Smooth muscle cell (in vitro differentiated cells): ENCODE data around the gene ANK3. TPM values are rescaled to one million over a fixed set of nuclear protein-coding genes. Genes with fewer than 3 reads are reported as not detected.

Experiments
- DNase-seq: peaks from one replicate; lab custom pipeline; 2025; ENCODE audit not compliant: unreplicated experiment; lab: John Stamatoyannopoulos, UW
- H2AFZ ChIP-seq: fragments of 200-600 bp; sonication (generic); 2 replicates; pipeline ENCODE4 v1.6.0; 2016; ENCODE audit warnings: antibody characterized with exemption, low read depth, mild to moderate bottlenecking
- H3F3A ChIP-seq: fragments of 200-600 bp; sonication (generic); 2 replicates; pipeline ENCODE4 v1.6.0; 2017; ENCODE audit warnings: antibody characterized with exemption, low read depth
- H3K27ac ChIP-seq: fragments of 200-600 bp; sonication (generic); 2 replicates; pipeline ENCODE4 v1.5.1; 2016; ENCODE audit warnings: low read depth, mild to moderate bottlenecking
- H3K27me3 ChIP-seq: fragments of 200-600 bp; sonication (generic); 2 replicates; pipeline ENCODE4 v1.6.1; 2016; ENCODE audit warnings: low read depth, mild to moderate bottlenecking
- H3K36me3 ChIP-seq: fragments of 200-600 bp; sonication (generic); 2 replicates; pipeline ENCODE4 v1.5.1; 2016; ENCODE audit warnings: low read depth
- H3K4me1 ChIP-seq: fragments of 200-600 bp; sonication (generic); 2 replicates; pipeline ENCODE4 v1.5.1; 2016; ENCODE audit warnings: low read depth
- H3K4me2 ChIP-seq: fragments of 200-600 bp; sonication (generic); 2 replicates; pipeline ENCODE4 v1.6.0; 2016; ENCODE audit warnings: mild to moderate bottlenecking
- H3K4me3 ChIP-seq: fragments of 200-600 bp; sonication (generic); 2 replicates; pipeline ENCODE4 v1.5.1; 2016; ENCODE audit warnings: mild to moderate bottlenecking
- H3K79me2 ChIP-seq: fragments of 200-600 bp; sonication (generic); 2 replicates; pipeline ENCODE4 v1.6.0; 2016; ENCODE audit warnings: low read depth, mild to moderate bottlenecking
- H3K9ac ChIP-seq: fragments of 200-600 bp; sonication (generic); 2 replicates; pipeline ENCODE4 v1.6.0; 2016; ENCODE audit warnings: low read depth
- H3K9me3 ChIP-seq: fragments of 200-600 bp; sonication (generic); replicated peaks from 2 replicates; pipeline ENCODE4 v1.5.1; 2016; ENCODE audit warnings: low read depth
- H4K20me1 ChIP-seq: fragments of 200-600 bp; sonication (generic); 2 replicates; pipeline ENCODE4 v1.6.0; 2016; ENCODE audit warnings: low read depth
- WGBS: methylation state at CpG from one replicate; pipeline ENCODE4 v1.1.7; 2016; ENCODE audit warnings: low lambda C conversion rate; 5-methylcytosine and 5-hydroxymethylcytosine counted together
- polyA plus RNA-seq: library from polyadenylated mRNA; unstranded; fragments of >200 nt; fragmentation: Nextera tagmentation; extraction: Ambion mirVana; gene quantifications from 2 replicates; pipeline ENCODE4 v1.2.1, GENCODE V29; 2016
- total RNA-seq: library from RNA; depleted of rRNA; stranded (reverse); fragments of >200 nt; gene quantifications from 2 replicates; pipeline ENCODE4 v1.2.3, GENCODE V29; 2014
- TF ChIP-seq, protein P1 (sequence below): fragments of 200-600 bp; sonication (generic); IDR thresholded peaks from 2 replicates; pipeline ENCODE4 v1.5.1; 2017; ENCODE audit warnings: borderline replicate concordance, mild to moderate bottlenecking, antibody characterized with exemption; ENCODE audit not compliant: insufficient read depth, poor library complexity, severe bottlenecking

ANK3 gene
- total and polyA plus RNA-seq, 2 experiments from 2014 or later, result 28.2 to 85.5 TPM

DNA sequence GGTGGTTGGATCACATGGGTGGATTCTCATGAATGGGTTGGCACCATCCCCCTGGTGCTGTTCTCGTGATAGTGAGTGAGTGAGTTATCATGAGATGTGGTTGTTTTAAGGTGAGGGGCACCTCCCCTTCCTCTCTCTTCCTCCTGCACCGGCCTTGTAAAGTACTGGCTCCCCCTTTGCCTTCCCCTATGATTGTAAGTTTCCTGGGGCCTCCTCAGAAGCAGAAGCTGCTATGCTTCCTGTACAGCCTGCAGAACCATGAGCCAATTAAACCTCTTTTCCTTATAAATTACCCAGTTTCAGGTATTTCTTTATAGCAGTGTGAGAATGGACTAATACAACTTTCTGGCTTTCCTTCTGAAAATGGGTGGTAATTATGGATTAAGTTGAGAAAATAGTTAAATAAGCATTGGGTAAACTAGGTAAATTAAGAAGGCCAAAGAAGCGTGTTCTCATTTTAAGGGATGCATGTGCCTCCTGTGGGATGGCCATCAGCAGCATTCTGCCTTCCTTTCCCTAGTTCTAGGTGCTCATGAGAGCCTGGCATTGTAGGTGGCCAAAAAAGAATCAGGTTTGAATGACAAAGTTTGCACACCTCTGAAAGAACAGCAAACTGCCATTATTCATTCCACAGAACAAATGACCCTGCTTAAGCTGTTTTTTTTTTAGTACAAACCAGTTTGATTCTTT, 242.0 kb downstream of the ANK3 start:
- no peaks in the 10 kb centered on the region for H4K20me1 ChIP-seq
- H3K27me3 ChIP-seq, result no peaks in the 10 kb centered on the region
- no peak overlapping the region for H3K9ac ChIP-seq
- no peak overlapping the region for H2AFZ ChIP-seq
- no peak for DNase-seq
- H3K9me3 ChIP-seq, result no peaks in the 10 kb centered on the region
- no peak overlapping the region for H3K4me3 ChIP-seq
- H3K4me1 ChIP-seq, result no peaks in the 10 kb centered on the region
- H3F3A ChIP-seq, result no peaks in the 10 kb centered on the region
- WGBS, result 94% methylated on average over 3 of the region's 3 CpGs
- H3K79me2 ChIP-seq, result no peaks in the 10 kb centered on the region
- no peak overlapping the region for H3K4me2 ChIP-seq
- H3K27ac ChIP-seq, result peak overlapping the region; percentile 60
- TF ChIP-seq, protein P1, sequence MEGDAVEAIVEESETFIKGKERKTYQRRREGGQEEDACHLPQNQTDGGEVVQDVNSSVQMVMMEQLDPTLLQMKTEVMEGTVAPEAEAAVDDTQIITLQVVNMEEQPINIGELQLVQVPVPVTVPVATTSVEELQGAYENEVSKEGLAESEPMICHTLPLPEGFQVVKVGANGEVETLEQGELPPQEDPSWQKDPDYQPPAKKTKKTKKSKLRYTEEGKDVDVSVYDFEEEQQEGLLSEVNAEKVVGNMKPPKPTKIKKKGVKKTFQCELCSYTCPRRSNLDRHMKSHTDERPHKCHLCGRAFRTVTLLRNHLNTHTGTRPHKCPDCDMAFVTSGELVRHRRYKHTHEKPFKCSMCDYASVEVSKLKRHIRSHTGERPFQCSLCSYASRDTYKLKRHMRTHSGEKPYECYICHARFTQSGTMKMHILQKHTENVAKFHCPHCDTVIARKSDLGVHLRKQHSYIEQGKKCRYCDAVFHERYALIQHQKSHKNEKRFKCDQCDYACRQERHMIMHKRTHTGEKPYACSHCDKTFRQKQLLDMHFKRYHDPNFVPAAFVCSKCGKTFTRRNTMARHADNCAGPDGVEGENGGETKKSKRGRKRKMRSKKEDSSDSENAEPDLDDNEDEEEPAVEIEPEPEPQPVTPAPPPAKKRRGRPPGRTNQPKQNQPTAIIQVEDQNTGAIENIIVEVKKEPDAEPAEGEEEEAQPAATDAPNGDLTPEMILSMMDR, result no peak
- peaks cover 4% of the 10 kb centered on the region for H3K36me3 ChIP-seq

DNA sequence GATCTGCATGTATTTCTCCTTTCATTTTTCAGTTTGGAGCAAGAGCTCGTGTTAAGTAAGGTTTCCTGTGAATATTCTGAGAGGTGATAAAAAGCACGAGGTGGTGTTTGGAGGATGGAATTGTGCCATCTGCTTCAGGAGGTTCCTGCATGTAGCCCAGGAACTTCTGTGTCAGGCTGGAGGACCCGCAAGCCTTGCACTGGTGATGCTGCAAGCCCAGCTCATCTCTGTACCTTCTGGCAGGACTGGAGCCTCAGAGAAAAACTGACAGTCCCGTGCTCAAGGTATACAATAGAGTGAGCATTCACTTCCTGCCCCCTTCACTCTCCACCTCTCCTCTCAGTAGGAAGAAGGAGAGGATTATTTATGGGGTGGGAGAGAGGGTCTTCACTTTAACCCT, 242.7 kb downstream of the ANK3 start:
- no peak overlapping the region for H2AFZ ChIP-seq
- TF ChIP-seq, protein P1, result no peak
- peaks cover 4% of the 10 kb centered on the region for H3K36me3 ChIP-seq
- H3K27me3 ChIP-seq, result no peaks in the 10 kb centered on the region
- H4K20me1 ChIP-seq, result no peaks in the 10 kb centered on the region
- WGBS, result 91% methylated on average over 4 of the region's 4 CpGs
- no peak overlapping the region for H3K4me2 ChIP-seq
- H3F3A ChIP-seq, result peaks cover 2% of the 10 kb centered on the region
- H3K9me3 ChIP-seq, result no peaks in the 10 kb centered on the region
- no peaks in the 10 kb centered on the region for H3K79me2 ChIP-seq
- H3K9ac ChIP-seq, result no peak overlapping the region
- no peaks in the 10 kb centered on the region for H3K4me1 ChIP-seq
- no peak for DNase-seq
- no peak overlapping the region for H3K27ac ChIP-seq
- H3K4me3 ChIP-seq, result no peak overlapping the region

GRCh38 chr10:60144099-60144498, 245.6 kb downstream of the ANK3 start:
- 97% methylated on average over 3 of the region's 3 CpGs for WGBS
- H3F3A ChIP-seq, result peaks cover 13% of the 10 kb centered on the region
- TF ChIP-seq, protein P1, result no peak

GRCh38 chr10:60142736-60143135, 246.9 kb downstream of the ANK3 start:
- Histone ChIP-seq H2AFZ (no peak overlapping the region), H3K9me3 (no peaks in the 10 kb centered on the region), H3K4me1 (peaks cover 18% of the 10 kb centered on the region), H3K27ac (peak overlapping the region; percentile 91), H3K27me3 (no peaks in the 10 kb centered on the region), H3K9ac (no peak overlapping the region), H3K79me2 (no peaks in the 10 kb centered on the region), H3K4me2 (no peak overlapping the region), H3K4me3 (no peak overlapping the region), H4K20me1 (no peaks in the 10 kb centered on the region), H3K36me3 (no peaks in the 10 kb centered on the region), H3F3A (peaks cover 13% of the 10 kb centered on the region)
- TF ChIP-seq, protein P1, result no peak
- 74% methylated on average over 1 of the region's 1 CpG for WGBS
- no peak for DNase-seq

More at GRCh38 chr10:60144099-60144498, 245.6 kb downstream of the ANK3 start:
- peaks cover 11% of the 10 kb centered on the region for H3K4me1 ChIP-seq
- DNase-seq, result no peak
- no peaks in the 10 kb centered on the region for H4K20me1 ChIP-seq
- no peak overlapping the region for H2AFZ ChIP-seq
- no peaks in the 10 kb centered on the region for H3K27me3 ChIP-seq
- H3K79me2 ChIP-seq, result no peaks in the 10 kb centered on the region
- no peak overlapping the region for H3K27ac ChIP-seq
- H3K4me3 ChIP-seq, result no peak overlapping the region
- H3K4me2 ChIP-seq, result no peak overlapping the region
- no peaks in the 10 kb centered on the region for H3K36me3 ChIP-seq
- no peak overlapping the region for H3K9ac ChIP-seq
- H3K9me3 ChIP-seq, result no peaks in the 10 kb centered on the region
